ENCODE results near the gene CLEC4D.
"Not testable (repeated sequence)": the region's sequence is repeated elsewhere in the genome, so short reads cannot be mapped to it uniquely, and the experiment has no call there.

CLEC4D gene

DNA sequence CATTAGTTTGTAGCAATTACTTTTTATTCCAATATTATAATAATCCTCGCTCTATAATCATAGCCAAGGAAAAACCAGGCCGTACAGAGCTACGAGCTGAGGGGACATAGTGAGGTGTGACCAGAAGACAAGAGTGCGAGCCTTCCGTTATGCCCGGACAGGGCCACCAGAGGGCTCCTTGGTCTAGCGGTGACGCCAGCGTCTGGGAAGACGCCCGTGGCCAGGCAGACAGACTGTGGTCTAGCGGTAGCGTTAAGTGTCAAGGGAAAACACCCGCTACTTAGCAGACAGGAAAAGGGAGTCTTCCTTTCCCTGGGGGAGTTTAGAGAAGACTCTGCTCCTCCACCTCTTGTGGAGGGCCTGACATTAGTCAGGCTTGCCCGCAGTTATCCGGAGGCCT is 24.5 kb downstream of the CLEC4D start:
- DNase-seq (ENCODE audit: low read depth), result not testable (repeated sequence)

GRCh38 chr12:8540831-8541230 is 27.5 kb downstream of the CLEC4D start, which contains the start of gene CLEC4E:
Gene CLEC4E (minus strand): TSS chr12:8540905. CDS start chr12:8540797, 108 bp downstream.
- DNase-seq (ENCODE audit: low read depth), result not testable (repeated sequence)

- no peak for DNase-seq (ENCODE audit: low read depth)
Measured at GRCh38 chr12:8541562-8541961, 28.3 kb downstream of the CLEC4D start.

DNA sequence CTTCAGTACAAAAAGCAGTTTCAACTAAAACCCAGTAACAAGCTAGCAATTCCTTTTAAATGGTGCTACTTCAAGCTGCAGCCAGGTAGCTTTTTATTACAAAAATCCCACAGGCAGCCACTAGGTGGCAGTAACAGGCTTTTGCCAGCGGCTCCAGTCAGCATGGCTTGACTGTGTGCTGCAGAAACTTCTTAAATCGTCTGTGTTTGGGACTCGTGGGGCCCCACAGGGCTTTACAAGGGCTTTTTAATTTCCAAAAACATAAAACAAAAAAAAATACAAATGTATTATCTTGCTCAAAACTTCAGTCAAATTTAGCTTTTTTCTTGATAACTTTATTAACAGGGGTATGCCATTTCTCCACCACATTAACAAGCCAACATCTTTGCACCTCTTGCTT is 31.0 kb downstream of the CLEC4D start:
- peak; percentile 23 for DNase-seq (ENCODE audit: low read depth)

GRCh38 chr12:8546591-8546990 is 33.3 kb downstream of the CLEC4D start:
- DNase-seq (ENCODE audit: low read depth), result no peak

DNA sequence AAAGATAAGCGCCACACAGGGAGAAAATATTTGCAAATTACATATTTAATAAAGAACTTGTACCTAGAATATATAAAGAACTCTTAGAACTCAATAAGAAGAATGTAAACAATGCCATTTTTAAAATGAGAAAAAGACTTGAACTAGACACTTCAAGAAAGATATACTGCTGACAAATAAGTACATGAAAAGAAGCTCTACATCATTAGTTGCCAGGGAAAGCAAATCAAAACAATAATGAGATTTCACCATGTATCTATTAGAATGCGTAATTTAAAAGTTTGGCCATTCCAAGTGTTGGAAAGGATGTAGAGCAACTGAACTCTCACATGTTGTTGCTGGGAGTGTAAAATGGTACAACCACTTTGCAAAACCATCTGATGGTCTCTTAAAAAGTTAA is 34.3 kb downstream of the CLEC4D start:
- DNase-seq (ENCODE audit: low read depth), result no peak

GRCh38 chr12:8548192-8548591 is 34.9 kb downstream of the CLEC4D start:
- DNase-seq (ENCODE audit: low read depth), result no peak

DNA sequence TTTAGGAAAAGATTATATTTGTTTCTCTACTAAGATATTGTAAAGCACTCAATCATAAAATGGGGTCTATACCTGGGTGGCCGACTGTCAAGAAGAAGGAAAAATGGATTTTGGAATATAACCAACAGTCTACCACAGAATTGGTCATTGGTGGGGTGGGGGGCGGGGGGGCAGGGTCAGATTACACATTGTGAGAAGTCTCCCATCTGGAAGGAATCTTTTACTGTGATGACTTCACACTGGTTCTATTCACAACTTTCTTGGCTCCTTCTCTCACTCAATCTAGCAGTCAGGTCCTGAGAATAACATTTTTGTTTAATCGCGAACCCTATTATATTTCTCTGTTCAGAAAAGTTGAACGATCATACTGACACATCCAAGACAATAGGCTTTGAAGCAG is 36.1 kb downstream of the CLEC4D start:
- DNase-seq (ENCODE audit: low read depth), result no peak

DNA sequence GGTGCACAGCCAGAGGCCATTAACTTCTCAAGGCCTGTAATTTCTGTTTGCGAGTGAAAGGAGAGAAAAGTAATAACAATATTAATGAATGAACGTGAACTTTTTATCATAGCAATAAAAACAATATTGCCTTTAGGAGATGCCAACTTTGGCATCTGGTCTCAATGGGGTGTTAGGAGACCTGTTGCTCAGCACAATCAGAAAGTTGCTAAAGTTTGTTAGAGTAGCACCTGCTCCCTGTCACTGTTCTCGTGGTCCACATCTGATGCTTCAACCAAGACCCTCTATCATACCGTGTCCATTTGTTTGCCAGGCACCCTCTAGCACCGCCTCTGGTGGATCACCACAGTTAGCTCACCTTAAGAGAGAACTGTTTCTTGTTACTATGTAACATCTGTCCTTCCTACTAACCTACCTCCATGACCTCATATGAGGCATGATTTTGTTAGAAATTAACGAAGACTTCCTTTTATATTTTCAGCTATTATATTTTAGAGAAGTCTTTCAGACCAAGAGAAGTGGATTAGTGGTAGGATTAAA is 39.9 kb downstream of the CLEC4D start:
- no peak for DNase-seq (ENCODE audit: low read depth)

GRCh38 chr12:8554451-8555195 is 41.3 kb downstream of the CLEC4D start:
- DNase-seq (ENCODE audit: low read depth), result peak; percentile 43

DNA sequence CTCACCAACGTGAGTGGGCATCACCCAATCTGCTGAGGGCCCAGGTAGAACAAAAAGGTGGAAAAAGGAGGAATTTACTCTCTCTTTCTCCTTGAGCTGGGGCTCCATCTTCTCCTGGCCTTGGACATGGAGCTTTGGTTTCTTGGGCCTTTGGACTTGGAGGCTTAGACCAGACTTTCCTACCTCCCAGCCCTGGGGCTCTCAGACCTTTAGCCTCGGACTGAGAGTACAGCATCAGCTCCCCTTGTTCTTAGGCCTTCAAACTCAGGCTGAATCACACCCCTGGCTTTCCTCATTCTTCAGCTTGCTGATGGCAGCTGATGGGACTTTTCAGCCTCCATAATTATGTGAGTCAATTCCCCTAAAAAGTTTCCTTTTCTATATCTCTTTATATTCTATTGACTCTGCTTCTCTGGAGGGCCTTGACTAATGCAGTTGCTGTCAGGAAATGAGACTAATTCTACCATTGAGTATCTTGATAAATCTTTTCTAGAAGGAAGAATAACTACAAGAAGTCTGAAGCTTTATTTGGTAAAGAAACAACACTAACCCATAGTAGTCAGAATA is 43.3 kb downstream of the CLEC4D start:
- DNase-seq (ENCODE audit: low read depth), result no peak

DNA sequence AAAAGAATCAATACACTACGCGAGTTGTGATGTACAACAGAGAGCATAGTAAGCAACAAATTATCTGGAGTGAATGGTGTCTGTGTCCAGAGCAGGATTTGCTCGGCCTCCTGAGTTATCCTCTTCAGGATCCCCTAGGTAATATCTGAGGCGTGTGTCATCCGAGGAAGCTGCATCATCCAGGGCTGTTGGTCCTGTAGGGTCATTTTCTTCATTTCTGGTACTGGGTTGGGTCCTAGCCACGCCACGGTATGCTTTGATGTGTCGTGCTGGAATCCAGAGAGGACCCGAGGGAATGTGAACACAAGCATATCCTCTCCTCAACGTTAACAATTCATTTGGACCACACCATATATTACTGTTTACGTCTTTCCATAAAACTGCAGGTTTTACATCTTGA is 46.4 kb downstream of the CLEC4D start:
- DNase-seq (ENCODE audit: low read depth), result no peak

GRCh38 chr12:8561011-8561410 is 47.7 kb downstream of the CLEC4D start:
- no peak for DNase-seq (ENCODE audit: low read depth)

DNA sequence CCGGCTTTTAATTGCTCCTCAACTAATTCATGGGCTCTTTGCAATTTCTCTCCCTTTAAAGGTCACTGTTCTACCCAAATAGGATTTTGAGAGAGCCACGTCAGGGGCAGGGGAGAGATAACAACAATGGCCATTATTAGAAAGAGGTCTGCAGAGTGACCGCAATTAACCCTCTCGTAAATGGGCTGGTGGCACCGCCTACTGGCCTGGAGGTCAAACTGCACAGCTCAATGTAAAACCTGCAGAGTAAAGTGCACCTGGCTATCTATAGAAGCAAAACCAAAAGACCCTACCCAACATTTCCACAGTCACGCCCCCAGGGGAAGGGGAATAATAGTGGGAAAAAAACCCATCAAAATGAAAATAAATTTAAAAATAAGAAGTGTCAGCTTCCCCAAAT is 49.0 kb downstream of the CLEC4D start:
- no peak for DNase-seq (ENCODE audit: low read depth)

- DNase-seq (ENCODE audit: low read depth), result no peak
Measured at GRCh38 chr12:8563356-8563755, 50.1 kb downstream of the CLEC4D start.

- DNase-seq (ENCODE audit: low read depth), result no peak
Measured at GRCh38 chr12:8564656-8565055, 51.4 kb downstream of the CLEC4D start.

GRCh38 chr12:8566052-8566451 is 52.7 kb downstream of the CLEC4D start:
- not testable (repeated sequence) for DNase-seq (ENCODE audit: low read depth)

DNA sequence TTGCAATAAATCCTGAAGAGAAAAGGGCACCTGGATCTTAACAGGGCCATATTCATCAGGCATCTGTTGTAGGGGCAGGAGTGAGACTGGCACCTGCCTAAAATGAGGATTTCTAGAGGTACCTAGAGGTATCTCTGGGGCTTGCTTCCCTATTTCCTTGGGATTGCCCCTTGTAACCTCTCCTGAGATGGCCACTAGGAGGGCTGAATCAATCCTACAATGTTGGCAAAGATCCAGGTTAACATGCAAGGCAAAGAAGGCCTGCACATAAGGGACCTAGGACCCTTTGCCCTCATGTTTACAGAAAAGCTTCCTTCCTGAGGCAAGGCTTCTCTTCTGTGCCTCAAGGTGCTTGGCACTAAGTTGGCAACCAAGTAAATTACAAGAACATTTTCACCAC is 53.2 kb downstream of the CLEC4D start:
- DNase-seq (ENCODE audit: low read depth), result no peak

All from HS-5 (cell line).